KOPT-K1 (cell line): Measurements from ENCODE around the gene RINT1.

Experiments
- H3K27ac ChIP-seq: fragments of 200-600 bp; sonication (generic); 2 replicates; pipeline ENCODE4 v1.5.1; 2016; ENCODE audit warnings: antibody characterized with exemption, mild to moderate bottlenecking, low read depth, low read length; ENCODE audit not compliant: poor library complexity, severe bottlenecking
- H3K36me3 ChIP-seq: fragments of 200-600 bp; sonication (generic); 2 replicates; pipeline ENCODE4 v1.5.1; 2017; ENCODE audit warnings: antibody characterized with exemption, mild to moderate bottlenecking, low read length, moderate library complexity; ENCODE audit not compliant: insufficient read depth
- H3K9me3 ChIP-seq: fragments of 200-600 bp; sonication (generic); 2 replicates; pipeline ENCODE4 v1.5.1; 2017; ENCODE audit warnings: antibody characterized with exemption, low read length, mild to moderate bottlenecking; ENCODE audit not compliant: insufficient read depth, poor library complexity, severe bottlenecking

RINT1 gene

DNA sequence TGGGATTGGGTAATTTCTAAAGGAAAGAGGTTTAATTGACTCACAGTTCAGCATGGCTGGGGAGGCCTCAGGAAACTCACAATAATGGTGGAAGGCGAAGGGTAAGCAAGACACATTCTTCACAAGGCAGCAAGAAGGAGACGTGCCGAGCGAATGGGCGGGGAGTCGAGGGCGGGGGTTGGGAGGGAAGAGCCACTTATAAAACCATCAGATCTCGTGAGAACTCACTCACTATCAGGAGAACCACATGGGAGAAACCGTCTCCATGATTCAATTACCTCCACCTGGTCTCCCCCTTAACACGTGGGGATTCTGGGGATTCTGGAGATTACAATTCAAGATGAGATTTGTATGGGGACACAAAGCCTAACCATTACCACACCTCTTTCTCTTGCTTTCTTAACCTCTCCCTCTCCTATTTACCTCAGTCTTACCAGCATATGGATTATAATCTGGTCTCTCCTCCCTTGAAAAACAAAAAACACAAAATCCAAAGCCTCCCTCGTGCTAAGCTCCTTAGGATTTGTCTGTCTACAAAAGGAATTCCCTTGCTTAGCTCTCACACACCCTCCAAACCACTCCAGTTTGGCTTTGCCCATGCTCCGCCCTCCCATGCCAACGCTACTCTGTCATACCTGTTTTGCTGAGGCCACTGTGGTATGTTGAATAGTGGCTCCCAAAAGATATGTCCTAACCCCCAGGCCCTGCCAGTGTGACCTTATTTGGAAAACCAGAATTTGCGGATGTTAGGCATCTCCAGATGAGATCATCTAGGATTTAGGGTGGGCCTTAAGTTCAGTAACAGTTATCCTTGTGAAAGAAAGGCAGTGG is 68.9 kb downstream of the RINT1 start:
- H3K27ac ChIP-seq: no peak overlapping the region
- no peaks in the 10 kb centered on the region for H3K9me3 ChIP-seq
- no peaks in the 10 kb centered on the region for H3K36me3 ChIP-seq

DNA sequence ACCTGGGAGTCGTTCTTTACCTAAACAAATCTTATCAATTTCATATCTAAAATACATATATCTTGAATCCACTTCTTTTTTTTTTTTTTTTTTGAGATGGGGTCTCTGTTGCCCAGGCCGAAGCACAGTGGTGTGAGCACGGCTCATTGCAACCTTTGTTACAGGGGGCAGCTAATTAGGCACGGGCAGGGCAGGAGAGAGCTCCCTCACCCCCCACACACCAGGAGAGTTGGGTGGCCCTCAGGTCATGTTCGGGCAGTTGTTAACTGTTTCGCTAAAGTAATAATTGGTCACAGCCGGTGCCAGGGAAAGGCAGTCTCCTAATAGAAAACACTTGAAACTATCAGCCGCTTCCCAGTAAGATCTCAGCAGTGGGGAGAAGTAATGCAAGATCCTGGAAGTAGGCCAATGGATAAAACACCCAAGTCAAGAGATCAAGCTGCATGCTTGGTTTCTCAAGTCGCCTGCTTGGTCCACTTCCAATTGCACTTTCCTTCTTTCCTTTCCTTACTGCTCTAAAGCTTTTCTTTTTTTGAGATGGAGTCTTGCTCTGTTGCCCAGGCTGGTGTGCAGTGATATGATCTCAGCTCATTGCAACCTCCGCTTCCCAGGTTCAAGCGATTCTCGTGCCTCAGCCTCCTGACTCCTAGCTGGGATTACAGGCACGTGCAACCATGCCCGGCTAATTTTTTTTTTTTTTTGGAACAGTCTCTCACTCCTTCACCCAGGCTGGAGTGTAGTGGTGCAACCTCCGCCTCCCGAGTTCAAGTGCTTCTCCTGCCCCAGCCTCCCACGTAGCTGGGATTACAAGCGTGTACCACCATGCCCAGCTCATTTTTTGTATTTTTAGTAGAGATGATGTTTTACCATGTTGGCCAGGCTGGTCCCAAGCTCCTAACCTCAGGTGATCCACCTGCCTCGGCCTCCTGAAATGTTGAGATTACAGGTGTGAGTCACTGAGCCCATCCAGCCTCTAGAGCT is 70.6 kb downstream of the RINT1 start:
- no peaks in the 10 kb centered on the region for H3K9me3 ChIP-seq
- H3K27ac ChIP-seq: no peak overlapping the region
- no peaks in the 10 kb centered on the region for H3K36me3 ChIP-seq

GRCh38 chr7:105610165-105610930 is 78.3 kb downstream of the RINT1 start:
- peaks cover 23% of the 10 kb centered on the region; the same call in 1 of the 2 replicates for H3K36me3 ChIP-seq
- H3K9me3 ChIP-seq: no peaks in the 10 kb centered on the region
- no peak overlapping the region for H3K27ac ChIP-seq

DNA sequence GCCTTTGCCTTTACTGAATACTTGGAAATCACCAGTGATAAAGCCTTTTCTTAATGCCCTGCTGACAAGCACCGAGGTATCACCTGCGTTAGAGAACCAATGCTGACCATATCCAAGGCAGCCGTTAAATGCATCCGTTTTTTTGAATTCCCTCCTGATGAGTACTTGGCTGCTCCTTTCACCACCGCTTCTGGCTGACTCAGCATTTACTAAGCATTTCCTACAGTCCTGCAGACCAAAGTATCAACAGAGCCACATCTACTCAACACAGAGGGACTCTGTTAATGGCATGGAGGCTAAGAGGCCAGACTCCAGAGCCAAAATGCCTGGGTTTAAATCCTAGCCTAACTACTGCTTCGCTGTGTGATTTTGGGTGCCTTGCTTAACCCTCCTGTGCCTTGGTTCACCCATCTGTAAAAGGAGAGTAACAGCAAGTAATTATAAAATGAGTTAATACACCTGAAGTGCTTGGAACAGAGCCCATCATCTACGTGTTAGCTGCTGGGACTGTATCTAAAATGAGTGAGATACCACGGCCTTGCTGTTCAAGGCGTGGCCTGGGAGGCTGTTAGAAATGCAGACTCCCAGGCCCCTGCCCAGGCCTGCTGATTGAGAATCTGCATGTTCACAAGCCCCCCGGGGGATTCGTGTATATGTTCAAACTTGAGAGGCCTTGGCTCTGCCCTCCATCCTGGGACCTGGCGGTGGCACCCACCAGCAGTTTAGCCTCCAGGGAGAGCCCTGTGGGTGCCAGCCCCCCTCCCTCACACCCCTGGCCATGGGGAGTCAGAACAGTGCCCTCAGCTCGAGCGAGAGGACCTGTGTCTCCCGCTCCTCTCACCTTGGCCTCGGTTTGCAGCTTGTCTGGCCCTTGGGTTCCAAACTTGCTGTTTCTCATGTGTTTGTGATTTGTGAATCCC is 80.1 kb downstream of the RINT1 start:
- no peaks in the 10 kb centered on the region for H3K9me3 ChIP-seq
- no peak overlapping the region for H3K27ac ChIP-seq
- H3K36me3 ChIP-seq: peaks cover 26% of the 10 kb centered on the region; the same call in 1 of the 2 replicates

- Histone ChIP-seq H3K9me3 (no peaks in the 10 kb centered on the region), H3K36me3 (peaks cover 30% of the 10 kb centered on the region; the same call in 1 of the 2 replicates), H3K27ac (no peak overlapping the region)
Observed at GRCh38 chr7:105612806-105613205, 80.8 kb downstream of the RINT1 start.

GRCh38 chr7:105613611-105614330 is 81.8 kb downstream of the RINT1 start:
- no peaks in the 10 kb centered on the region for H3K9me3 ChIP-seq
- peaks cover 40% of the 10 kb centered on the region for H3K36me3 ChIP-seq
- no peak overlapping the region for H3K27ac ChIP-seq

DNA sequence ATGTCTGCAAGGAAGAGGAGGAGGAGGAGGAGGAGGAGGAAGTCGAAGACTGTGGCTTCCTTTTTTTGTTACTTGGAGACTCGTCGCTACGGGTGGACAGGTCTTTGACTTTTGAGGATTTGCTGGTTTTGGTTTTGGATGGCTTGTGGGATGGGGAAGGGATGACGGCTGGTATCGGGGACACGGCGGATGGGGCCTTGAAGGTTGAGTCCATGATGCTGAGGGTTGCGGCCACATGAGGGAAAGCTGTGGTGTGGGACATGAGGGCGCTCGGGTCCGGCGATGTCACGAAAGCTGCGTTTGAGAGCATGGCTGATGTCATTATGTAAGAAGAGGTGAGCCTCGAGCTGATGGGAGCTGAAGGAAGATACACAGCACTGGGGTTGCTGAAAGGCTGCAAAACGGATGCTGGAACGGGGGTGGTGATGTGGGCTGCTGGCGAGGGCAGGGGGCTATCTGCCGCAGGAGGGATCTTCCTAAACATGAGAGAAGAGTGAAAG is 82.4 kb downstream of the RINT1 start:
- peaks cover 41% of the 10 kb centered on the region for H3K36me3 ChIP-seq
- H3K27ac ChIP-seq: no peak overlapping the region

More for the DNA sequence above, 82.4 kb downstream of the RINT1 start:
- H3K9me3 ChIP-seq: no peaks in the 10 kb centered on the region
